HG02588 (cell line): Measurements from ENCODE around the gene CENPP.

Source experiments
- ATAC-seq: cut with Tn5 transposase; IDR thresholded peaks from one replicate; pipeline ENCODE4 v1.9.1; 2021; ENCODE audit warnings: mild to moderate bottlenecking, moderate library complexity; ENCODE audit not compliant: unreplicated experiment

The CENPP gene

DNA sequence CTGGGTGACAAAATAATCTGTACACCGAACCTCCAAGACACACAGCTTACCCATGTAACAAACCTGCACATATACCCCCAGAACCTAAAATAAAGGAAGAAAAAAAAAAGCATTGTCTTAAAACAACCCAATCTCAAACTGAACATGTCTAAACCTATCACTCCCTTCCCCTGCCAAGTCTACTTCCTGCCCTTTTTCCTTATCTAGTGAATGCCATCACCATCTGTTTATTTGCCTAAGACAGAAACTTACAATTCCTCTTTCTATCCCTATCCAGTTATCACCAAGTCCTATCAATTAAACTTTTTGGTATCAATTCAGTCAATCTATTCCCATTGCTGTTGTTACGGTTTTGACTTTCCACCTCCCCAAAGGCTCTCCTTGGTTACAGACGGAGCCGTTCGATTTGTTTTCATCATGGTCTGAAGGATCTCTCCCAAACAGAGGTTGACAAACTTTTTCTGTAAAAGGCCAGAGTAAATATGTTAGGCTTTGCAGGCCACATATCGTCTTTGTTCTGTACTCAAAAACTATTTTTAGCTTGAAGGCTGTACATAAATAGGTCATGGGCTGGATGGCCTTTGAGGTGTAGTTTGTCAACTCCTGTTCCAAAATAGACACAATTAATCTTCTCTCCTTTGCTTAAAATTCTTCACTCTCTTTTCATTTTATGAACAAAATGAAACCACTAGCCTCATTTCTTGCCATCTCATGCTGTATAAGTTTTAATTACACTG, 12.7 kb upstream of the CENPP start:
- no peak for ATAC-seq

DNA sequence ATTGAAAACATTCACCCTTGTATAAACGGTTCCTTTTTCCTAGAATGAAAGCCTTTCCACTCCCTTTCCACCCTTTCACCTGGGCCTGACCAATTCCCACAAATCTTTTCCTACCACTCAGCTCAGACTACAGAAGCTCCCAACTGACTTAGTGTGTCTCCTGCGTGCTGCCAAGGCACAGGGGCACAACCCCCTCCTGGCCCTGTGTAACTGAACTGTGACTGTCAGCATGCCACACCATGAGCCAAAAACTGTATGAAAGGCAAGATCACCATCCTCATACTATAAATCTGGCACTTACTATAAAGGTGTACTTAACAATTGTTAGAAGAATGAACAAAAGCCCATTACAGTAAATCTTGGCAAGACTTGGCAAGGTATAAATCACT, 12.1 kb upstream of the CENPP start:
- ATAC-seq = no peak

DNA sequence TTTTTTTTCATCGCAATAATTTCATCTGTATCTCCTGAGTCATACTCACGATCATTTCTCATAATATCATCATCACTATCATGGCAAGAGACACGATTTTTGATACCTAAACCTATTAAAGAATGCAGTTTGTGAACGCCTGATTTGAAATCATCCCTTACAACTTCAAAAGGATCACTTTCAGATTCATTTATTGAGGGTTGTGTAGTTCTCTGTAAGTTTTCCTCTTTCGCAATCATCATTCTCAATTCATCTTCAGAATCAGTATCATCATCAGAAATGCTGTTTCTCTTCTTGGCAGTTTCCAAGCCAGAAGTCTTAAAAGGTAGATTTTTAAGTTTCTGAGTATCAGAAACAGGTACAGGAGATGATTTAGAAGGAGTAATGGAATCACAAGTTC, 10.3 kb upstream of the CENPP start:
- no peak for ATAC-seq

DNA sequence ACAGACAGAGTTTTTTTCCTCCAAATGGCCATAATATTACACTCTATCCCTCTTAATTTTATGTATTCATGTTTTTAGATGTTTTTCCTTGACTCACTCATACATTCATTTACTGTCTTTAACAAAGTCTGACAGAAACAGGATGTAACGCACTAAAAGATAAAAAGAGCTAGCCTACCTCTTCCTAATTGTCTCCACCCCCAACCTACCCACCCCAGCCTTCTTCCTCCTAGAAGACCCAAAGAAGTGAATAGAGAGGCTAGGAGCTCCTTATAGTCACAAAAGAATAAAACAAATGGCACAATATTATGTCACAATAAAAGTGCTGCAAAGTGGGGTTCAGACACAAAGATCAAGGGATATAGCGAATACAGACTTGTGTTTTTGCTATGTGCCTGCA, 1.3 kb upstream of the CENPP start:
- no peak for ATAC-seq

DNA sequence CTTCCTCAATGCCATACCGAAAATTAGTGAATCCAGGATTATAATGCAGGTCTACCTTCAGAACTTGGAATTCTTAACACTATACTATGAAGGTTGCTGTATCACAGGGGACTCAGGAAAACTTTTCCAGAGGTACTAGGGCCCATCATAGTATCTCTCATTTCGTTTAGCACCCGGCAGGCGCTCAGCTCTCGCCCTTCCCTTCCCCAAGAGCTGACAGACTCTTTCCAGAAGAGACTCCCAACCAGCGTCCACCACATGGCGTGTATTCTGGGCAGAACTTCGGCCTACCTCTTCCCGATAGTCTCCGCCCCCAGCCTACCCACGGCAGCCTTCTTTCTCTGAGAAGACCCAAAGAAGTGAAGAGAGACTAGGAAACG, 874 bp upstream of the CENPP start:
- ATAC-seq = peak; percentile 9

DNA sequence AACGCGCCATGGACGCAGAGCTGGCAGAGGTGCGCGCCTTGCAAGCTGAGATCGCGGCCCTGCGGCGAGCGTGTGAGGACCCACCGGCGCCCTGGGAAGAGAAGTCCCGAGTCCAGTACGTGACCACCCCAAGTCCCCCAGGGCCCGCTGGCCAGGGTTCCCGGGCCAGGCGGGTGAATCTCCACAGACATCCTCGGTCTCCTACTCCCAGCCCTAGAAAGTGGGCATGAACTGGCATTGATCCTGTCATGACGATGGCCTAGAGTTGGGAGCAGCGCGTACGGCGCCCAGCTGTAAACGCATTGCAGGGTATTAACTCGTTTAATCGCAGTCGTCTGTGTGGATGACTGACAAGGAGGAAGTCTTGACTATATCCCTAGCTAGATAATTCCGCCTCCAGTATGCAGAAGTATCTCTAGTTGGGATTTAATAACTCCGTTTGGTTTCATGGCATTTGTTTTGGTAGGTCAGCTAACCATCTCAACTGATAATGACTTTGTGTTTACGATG, 293 bp downstream of the CENPP start:
- ATAC-seq = no peak

DNA sequence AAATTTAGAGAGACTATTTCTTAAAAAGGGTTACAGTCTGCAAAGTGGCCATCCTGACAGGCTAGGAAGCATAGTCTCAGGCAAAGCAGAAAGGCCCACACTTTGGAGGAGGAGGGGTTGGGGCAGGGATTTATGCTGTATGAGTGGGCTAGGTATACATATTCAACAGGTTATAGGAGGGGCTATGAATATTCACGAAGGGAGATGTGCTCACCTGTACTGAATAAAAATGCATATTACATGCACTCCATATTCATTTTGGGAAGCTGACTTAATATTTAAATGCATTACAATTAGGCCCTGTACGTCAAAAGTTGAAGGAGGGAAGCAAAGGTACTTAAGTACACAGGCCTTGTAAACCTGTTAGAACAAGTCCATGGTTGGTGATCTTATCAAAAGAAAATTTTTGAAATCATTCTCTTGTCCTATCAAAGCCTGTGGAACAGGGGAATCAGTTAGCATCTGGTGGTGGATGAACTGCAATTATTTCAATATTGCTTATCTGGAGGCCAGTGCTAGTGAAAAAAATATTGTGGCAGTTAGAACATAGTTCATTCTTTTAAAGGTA, 1.6 kb downstream of the CENPP start:
- no peak for ATAC-seq

DNA sequence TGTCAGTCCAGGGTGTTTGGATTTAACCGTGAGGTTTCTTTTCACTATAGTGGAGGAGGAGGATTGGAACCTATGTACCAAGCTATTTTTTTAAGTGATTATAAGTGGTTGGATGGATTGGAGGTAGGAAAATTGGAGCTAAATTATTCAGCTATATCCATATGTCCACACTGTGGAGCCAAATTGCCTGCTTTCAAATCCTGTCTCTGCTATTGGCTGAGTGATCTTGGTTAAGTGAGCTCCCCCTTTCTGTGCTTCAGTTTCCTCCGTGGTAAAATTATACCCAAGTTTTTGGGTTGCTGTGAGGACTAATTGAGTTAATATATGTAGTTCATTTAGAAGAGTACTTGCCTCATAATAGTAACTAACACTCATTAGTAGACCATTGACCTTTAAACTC, 2.5 kb downstream of the CENPP start:
- no peak for ATAC-seq

DNA sequence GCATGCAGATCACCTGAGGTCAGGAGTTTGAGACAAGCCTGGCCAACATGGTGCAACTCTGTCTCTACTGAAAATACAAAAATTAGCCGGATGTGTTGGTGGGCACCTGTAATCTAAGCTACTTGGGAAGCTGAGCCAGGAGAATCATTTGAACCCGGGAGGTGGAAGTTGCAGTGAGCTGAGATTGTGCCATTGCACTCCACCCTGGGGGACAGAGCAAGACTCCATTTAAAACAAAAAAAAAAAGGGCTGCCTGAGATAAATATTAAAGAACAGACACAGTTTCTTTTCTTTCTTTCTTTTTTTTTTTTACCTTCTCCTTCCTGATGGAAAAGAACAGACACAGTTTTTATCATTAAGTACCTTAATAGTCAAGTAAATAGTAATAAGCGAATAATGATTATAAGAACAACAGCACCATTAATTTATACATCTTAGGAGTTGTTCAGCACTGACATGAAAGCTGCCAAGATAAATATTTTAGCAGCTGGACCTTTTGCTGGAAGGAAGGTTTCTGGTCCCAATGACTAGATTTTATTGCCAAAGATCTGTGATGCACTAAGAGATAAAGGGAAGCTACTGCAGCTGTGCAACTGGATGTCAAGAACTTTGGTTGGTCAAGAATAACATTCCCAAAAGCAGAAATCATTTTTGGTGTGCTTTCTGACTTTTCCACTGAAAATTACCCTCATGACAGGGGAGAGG, 7.0 kb downstream of the CENPP start:
- ATAC-seq = no peak

DNA sequence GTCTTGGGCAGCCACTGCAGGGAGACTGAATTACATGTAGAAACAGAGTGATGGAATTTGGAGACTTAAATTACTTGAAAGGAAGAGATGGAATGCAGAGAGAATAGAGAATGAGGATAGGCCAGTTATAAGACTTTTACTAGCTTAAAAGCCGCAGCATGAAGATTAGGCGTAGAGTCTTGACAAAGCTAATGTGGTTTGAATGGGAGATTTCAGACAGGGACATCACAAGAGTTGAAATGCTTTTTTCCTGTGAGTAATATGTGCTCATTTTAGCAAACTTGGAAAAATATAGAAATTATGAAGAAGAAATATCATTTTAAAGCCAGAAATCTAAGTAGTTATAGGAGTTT, 7.5 kb downstream of the CENPP start:
- ATAC-seq = no peak

DNA sequence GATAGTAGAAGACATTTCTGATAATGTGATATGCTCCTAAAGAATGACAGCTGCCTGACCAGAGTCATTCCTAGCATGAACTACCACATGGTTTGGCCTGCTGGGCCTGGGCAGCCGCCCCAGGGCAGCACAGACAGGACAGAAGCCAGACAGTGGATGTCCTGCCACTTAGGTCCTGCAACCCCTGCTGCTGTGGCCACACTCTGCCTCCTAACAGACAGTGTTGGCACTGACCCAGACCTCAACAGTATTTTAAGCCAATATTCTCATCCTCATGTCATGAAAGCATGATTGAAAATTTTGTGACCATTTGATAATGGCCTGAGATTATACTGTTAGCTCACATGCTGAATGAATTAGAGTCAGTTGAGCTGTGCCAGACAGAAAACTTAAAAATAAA, 15.8 kb downstream of the CENPP start:
- ATAC-seq = no peak

DNA sequence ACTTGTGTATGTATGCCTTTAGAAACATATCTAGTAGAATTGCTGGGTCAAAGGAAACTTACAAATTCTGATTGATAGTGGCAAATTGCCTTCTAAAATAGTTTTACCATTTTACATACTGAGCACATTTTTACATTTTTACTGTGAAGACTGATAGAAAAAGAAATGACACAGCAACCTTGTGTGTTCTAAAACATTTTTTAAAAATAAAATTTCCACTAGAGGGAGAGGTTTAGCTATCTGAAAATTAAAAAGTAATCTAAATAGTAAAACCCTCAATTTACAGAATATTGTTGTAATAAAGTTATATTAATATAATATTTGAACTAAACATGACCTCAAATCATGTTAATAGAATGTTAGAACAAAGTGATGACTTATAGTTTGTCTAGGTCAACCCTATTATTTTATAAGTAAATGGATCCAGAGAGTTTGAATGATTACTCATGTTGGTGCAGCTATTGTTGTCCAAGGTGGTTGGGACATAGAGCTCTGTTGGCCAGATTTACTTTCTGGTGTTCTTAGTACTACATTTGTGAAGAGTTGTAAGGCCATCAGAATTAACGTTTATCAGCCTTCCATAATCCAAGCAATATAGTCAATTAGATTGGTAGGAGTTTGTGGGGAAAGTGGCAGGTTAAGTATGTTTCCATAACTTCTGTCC, 17.2 kb downstream of the CENPP start:
- no peak for ATAC-seq

DNA sequence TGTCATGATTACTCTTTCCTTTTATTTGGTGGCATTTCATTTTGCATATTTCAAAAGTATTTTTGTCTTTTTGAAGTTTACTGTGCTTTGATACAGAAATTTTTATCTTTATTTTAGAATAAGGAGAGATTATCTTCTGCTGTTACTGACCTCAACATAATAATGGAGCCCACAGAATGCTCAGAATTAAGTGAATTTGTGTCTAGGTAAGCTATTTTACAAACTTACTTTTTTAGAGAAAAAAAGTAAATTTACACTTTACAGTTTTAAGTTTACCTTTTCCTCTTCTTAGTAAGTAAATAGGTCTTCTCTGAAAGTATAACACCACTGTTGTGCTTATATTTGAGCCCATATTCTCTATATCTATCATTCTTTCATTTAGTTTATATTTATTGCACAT, 19.8 kb downstream of the CENPP start:
- ATAC-seq = no peak

DNA sequence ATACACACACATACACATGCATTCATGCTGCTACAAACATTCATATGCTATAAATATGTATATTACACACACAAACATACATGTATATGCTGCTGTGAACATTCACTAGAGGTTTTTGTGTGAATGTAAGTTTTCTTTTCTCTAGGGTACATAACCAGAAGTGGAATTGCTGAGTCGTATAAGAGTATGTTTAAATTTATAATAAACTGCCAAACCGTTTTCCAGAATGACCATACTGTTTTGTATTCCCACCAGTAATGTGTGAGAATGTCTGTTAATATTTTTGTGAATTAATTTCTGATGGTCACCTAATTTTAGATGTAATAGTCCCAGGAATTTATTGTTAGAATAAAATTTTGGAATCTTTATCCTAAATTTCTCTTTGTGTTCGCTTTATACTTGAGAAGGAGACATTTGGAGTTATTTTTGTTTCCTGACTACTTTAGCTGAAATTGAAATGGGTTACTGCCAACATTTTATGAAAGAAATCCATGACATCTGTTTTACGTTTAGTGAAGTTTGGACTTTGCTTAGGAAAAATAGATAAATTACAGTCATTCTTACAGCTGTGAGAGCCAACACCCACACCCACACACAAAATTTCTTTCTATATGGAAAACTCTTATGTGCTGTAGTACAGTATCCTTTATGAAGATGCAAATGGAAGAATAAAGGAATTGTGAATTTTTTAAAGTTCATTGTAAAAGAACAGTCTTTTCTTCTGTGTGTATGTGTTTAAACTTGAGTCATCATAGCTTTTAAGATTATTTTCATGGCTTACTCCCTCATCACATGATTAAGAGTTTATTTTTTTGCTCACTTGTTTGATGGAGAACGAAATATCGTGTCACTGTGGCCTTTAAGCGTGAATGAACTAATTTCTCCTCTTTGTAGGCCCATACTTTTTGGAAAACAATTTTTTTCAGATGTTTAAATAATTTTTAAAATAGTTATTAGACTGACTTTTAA, 24.3 kb downstream of the CENPP start:
- ATAC-seq = no peak

DNA sequence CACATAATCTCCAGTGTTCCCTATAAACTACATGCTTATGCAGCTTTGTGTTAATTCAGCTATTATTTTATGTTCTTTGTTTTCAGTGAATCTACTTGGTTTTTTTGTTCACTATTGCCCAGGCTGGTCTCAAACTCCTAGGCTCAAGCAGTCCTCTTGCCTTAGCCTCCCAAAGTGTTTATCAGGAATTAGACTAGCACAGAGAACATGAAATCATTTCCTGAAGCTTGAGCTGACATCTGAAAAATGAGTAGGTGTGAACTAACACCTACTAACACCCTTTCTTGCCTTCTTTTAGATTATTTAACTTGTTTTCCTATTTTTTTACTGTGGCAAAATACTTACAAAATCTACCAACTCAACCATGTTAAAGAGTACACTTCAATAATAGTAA, 25.0 kb downstream of the CENPP start:
- ATAC-seq = no peak

DNA sequence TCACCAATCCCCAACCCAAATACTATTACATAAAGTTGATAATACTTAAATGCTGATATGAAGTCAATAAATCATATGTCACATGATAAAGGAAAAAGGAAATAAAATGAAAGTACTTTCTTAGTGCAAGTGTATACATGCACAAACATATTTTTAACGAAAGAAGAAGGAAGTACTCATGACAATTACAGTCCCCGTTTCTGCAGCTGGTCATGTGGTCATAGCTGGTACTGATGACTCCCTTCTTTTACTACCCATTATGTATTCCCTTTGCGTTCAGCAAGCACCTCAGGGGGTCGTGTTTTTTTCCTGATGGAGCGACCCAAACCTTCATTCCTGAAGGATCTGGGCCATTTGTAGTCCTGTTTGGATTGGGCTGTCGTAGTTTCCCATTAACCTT, 27.3 kb downstream of the CENPP start:
- ATAC-seq = no peak

DNA sequence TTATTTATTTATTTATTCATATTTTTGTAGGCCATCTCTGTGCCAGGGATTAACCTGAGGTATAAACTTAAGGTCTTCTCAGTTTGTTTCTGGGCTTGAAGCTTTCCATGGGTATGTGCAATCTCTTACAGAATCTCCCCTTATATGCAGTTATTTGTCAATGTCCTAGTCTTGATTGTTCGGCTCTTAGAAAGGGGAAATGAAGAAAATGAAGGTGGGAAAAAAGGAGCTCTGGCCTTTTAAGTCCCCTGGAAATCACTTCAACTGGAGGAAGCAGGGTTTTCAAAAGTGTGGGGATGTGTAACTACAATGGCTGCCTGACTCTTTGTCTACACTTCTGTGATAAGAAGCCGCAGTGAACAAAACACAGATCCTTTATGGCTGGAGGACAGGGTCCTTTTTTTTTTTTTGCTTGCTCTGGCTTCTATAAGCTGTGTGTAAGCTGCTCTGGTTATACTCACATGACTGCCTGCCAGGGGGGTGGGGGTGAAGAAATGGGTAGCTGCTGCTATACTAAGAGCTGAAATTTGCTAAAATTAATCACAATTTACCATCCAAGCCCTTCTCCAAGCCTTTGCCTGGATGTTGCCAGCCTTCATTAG, 33.7 kb downstream of the CENPP start:
- ATAC-seq = no peak

DNA sequence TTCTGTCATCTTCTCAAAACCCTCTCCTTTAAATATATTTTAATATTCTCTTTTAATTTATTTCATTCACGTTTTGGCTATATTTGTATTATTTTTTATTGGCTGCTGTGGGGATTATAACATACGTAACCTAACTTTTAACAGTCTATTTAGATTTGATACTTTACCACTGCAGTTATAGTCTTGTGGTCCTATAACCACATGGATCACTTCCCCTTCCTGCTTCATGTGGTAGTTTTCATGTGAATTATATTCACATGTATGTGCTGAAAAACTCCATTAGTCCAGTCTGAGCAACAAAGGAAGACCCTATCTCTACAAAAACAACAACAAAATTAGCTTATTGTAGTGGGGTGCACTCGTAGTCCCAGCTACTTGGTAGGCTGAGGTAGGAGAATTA, 34.3 kb downstream of the CENPP start:
- ATAC-seq = no peak

DNA sequence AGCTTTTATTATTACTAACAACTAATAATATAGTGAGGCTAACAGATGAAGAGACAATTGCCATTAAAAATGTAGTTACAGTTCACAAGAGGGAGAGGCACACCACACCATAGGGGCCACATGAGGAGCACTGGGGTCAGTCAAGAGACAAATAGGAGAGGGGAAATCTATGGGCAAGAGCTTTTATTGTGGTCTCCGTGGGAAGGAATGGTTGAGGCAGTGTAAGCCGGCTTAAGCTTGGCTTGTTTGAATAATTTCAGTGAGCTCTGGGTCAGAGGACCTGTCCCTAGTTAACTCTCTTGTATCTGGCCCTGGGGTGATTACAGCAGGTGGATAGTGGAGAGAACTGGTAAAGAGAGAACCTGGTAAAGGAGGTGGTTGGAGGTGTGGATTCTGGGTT, 43.3 kb downstream of the CENPP start:
- ATAC-seq = no peak

DNA sequence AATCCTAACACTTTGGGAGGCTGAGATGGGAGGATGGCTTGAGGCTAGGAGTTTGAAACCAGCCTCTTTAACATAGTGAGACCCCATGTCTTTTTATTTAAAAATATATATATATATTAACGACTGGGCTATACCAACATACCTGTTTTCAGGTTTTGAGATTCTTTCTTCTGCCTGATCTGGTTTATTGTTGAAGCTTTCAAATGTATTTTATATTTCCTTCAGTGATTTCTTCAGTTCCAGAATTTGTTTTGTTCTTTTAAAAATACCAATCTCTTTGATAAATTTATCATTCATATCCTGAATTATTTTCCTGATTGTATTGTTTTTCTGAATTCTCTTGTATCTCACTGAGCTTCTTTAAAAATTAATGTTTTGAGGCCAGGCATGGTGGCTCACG, 47.4 kb downstream of the CENPP start:
- ATAC-seq = no peak
